Loucy (cell line): Measurements from ENCODE around the gene EOLA1.
"Not testable (repeated sequence)": the region's sequence is repeated elsewhere in the genome, so short reads cannot be mapped to it uniquely, and the experiment has no call there.

Experiments
- EZH2phosphoT487 ChIP-seq: fragments of 200-600 bp; IDR thresholded peaks from 2 replicates; pipeline ENCODE4 v1.6.1; 2018; ENCODE audit warnings: antibody characterized with exemption, mild to moderate bottlenecking, moderate library complexity, borderline replicate concordance
- TF ChIP-seq, protein P1 (sequence below): fragments of 200-600 bp; sonication (generic); conservative IDR thresholded peaks from 2 replicates; pipeline ENCODE4 v1.5.1; 2014; ENCODE audit warnings: mild to moderate bottlenecking, antibody characterized with exemption, low read length

DNA sequence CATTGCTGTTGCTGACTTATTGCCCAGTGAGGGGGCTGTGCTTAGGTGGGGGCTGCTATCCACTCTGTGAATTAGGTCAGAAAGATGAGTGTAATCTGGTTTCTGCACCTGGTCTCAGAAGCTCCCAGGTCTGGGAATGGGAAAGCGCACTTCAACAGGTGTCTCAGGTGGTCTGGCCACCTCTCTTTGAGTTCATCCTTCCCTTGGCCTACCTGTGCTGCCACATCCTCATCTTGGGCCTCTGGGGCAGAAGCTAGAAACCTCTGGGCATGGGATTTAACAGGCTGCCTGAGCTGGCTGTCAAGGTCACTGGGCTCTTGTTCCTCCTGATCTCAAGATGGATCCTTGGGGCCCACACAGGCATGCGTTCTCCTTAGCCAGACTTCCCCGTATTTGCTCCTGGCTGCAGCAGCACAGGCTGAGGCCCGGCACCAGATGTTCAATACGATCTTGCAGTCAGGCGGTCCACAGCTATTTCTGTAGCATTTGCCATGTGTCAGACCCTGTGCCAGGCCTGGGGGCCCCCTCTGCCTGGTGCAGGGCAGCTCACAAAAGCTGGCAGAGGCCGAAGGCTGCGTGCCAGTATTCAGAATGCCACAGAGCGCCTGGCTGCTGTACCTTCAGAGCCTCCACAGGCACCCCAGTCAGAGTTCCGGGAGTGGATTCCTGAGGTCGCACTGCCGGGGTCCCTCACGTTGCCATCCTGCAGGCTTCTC, 14.3 kb upstream of the EOLA1 start:
- TF ChIP-seq, protein P1, sequence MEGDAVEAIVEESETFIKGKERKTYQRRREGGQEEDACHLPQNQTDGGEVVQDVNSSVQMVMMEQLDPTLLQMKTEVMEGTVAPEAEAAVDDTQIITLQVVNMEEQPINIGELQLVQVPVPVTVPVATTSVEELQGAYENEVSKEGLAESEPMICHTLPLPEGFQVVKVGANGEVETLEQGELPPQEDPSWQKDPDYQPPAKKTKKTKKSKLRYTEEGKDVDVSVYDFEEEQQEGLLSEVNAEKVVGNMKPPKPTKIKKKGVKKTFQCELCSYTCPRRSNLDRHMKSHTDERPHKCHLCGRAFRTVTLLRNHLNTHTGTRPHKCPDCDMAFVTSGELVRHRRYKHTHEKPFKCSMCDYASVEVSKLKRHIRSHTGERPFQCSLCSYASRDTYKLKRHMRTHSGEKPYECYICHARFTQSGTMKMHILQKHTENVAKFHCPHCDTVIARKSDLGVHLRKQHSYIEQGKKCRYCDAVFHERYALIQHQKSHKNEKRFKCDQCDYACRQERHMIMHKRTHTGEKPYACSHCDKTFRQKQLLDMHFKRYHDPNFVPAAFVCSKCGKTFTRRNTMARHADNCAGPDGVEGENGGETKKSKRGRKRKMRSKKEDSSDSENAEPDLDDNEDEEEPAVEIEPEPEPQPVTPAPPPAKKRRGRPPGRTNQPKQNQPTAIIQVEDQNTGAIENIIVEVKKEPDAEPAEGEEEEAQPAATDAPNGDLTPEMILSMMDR = not testable (repeated sequence)
- TF ChIP-seq EZH2phosphoT487 = not testable (repeated sequence)
